Activated B cell treated with CpG ODN at 0.5 μM for 24 hours (primary cell): ENCODE data around the gene ZNF730. TPM values are rescaled to one million over a fixed set of nuclear protein-coding genes. Genes with fewer than 3 reads are reported as not detected.

Experiments used
- ATAC-seq: fragments of 200-7000 bp; cut with Tn5 transposase; one replicate; pipeline ENCODE4 v1.10.0; 2021; ENCODE audit warnings: low read depth, mild to moderate bottlenecking, moderate library complexity
- CTCF ChIA-PET: fragments of 350-600 bp; sonication (Branson Sonifier 250); formaldehyde crosslinking; loops from one replicate; lab custom pipeline; 2021; ENCODE audit warnings: antibody characterized with exemption; lab: Charles Lee
- POLR2A ChIA-PET: fragments of 350-600 bp; sonication (Branson Sonifier 250); formaldehyde crosslinking; loops from one replicate; lab custom pipeline; 2021; ENCODE audit warnings: antibody characterized with exemption; lab: Charles Lee
- DNase-seq: peaks from one replicate; pipeline ENCODE4 v3.0.0; 2022
- H3K27ac Mint-ChIP-seq: one replicate; pipeline ENCODE4 v1.8.0; 2020; ENCODE audit warnings: mixed read lengths
- H3K27me3 Mint-ChIP-seq: one replicate; pipeline ENCODE4 v1.8.0; 2021; ENCODE audit warnings: mixed read lengths
- H3K36me3 Mint-ChIP-seq: one replicate; pipeline ENCODE4 v1.8.0; 2021; ENCODE audit warnings: low read depth, mixed read lengths
- H3K4me1 Mint-ChIP-seq: one replicate; pipeline ENCODE4 v1.8.0; 2021; ENCODE audit warnings: mixed read lengths
- H3K4me3 Mint-ChIP-seq: one replicate; pipeline ENCODE4 v1.8.0; 2020; ENCODE audit warnings: mild to moderate bottlenecking, mixed read lengths
- H3K9me3 Mint-ChIP-seq: one replicate; pipeline ENCODE4 v1.8.0; 2020; ENCODE audit warnings: mixed read lengths
- CTCF ChIP-seq: fragments of 200-600 bp; IDR thresholded peaks from one replicate; pipeline ENCODE4 v1.8.0; 2022; ENCODE audit warnings: antibody characterized with exemption, mild to moderate bottlenecking
- intact Hi-C: fragments of 100-400 bp; cut with micrococcal nuclease; formaldehyde crosslinking; loops from one replicate; pipeline ENCODE4 v1.15.1; 2024
- total RNA-seq: library from RNA; stranded (reverse); gene quantifications from 2 replicates; pipeline ENCODE4 v1.2.3, GENCODE V29; 2022

ZNF730 gene
- total RNA-seq, 1 donor from 2014 or later = 1.3 TPM

GRCh38 chr19:23183251-23183650, 66.4 kb downstream of the ZNF730 start:
- Mint-ChIP-seq H3K4me1 (no peaks in the 10 kb centered on the region), H3K36me3 (no peaks in the 10 kb centered on the region)

GRCh38 chr19:23190341-23190740, 73.5 kb downstream of the ZNF730 start:
- no peak for TF ChIP-seq CTCF
- H3K9me3 Mint-ChIP-seq = peaks cover 7% of the 10 kb centered on the region
- CTCF ChIA-PET = no interaction called here
- no peaks in the 10 kb centered on the region for H3K4me1 Mint-ChIP-seq
- no peak overlapping the region for H3K27ac Mint-ChIP-seq
- DNase-seq (no peak), ATAC-seq (no peak)
- POLR2A ChIA-PET = no interaction called here
- no peaks in the 10 kb centered on the region for H3K36me3 Mint-ChIP-seq
- no peaks in the 10 kb centered on the region for H3K27me3 Mint-ChIP-seq
- no peak overlapping the region for H3K4me3 Mint-ChIP-seq
- intact Hi-C loops = no loop called here

More at GRCh38 chr19:23183251-23183650, 66.4 kb downstream of the ZNF730 start:
- no peak for DNase-seq
- TF ChIP-seq CTCF = no peak
- CTCF ChIA-PET = no interaction called here
- H3K27me3 Mint-ChIP-seq = no peaks in the 10 kb centered on the region
- intact Hi-C loops = no loop called here
- no peak for ATAC-seq
- H3K4me3 Mint-ChIP-seq = no peak overlapping the region
- no peak overlapping the region for H3K27ac Mint-ChIP-seq
- POLR2A ChIA-PET = no interaction called here
- peaks cover 6% of the 10 kb centered on the region for H3K9me3 Mint-ChIP-seq

Other genes starting within 250 kb of the ZNF730 start
- gene ZNF728, start 113.8 kb upstream of the ZNF730 start, total RNA-seq = not detected in 2 replicates
- gene ZNF724, start 133.4 kb downstream of the ZNF730 start, total RNA-seq = 4.5 and 8.0 TPM in 2 replicates